SK-N-SH (cell line): ENCODE measurements around the gene TSSK6. TPM values are rescaled to one million over a fixed set of nuclear protein-coding genes. Genes with fewer than 3 reads are reported as not detected.

Experiments
- CTCF ChIA-PET: fragments of 300-600, 350-600 bp; formaldehyde crosslinking; extraction: SDS; loops from one replicate; lab custom pipeline; 2021; lab: Yijun Ruan, JAX
- POLR2A ChIA-PET: fragments of 350-600 bp; sonication (Branson Sonifier 250); formaldehyde crosslinking; extraction: SDS; loops from one replicate; lab custom pipeline; 2020; ENCODE audit warnings: antibody characterized with exemption, inconsistent platforms; lab: Yijun Ruan, JAX
- DNase-seq: peaks from one replicate; pipeline ENCODE4 v3.0.0; 2012
- H2AFZ ChIP-seq: fragments of 200-600 bp; sonication (generic); 2 replicates; pipeline ENCODE4 v1.8.1; 2016; ENCODE audit warnings: antibody characterized with exemption, mild to moderate bottlenecking, low read depth
- H3F3A ChIP-seq: fragments of 200-600 bp; sonication (generic); replicated peaks from 2 replicates; pipeline ENCODE3; 2016; ENCODE audit warnings: antibody characterized with exemption, mild to moderate bottlenecking; ENCODE audit not compliant: insufficient read depth
- H3K27ac ChIP-seq, 2 experiments: fragments of 200-500 bp in 1 of 2; fragments of 200-600 bp in 1 of 2; sonication (Bioruptor generic) in 1 of 2; sonication (generic), shearing (Covaris generic) in 1 of 2; 2 replicates each; pipeline versions ENCODE4 v1.5.1 to v1.6.1; 2014 to 2016; ENCODE audit warnings: low read depth in 2 of 2, inconsistent platforms in 1 of 2, low read length in 1 of 2, mild to moderate bottlenecking in 1 of 2, mixed read lengths in 1 of 2
- H3K27me3 ChIP-seq: fragments of 200-600 bp; sonication (generic), shearing (Covaris generic); 2 replicates; pipeline ENCODE4 v1.6.1; 2016; ENCODE audit warnings: mixed run types; ENCODE audit not compliant: insufficient read depth
- H3K36me3 ChIP-seq, 2 experiments: fragments of 200-500 bp in 1 of 2; fragments of 200-600 bp in 1 of 2; sonication (Bioruptor generic) in 1 of 2; sonication (generic) in 1 of 2; replicated peaks in 1 of 2; 2 replicates each; pipeline versions ENCODE3 to v1.5.1; 2014 to 2016; ENCODE audit warnings: low read length in 1 of 2, mild to moderate bottlenecking in 1 of 2; ENCODE audit not compliant: insufficient read depth in 2 of 2, control insufficient read depth in 1 of 2
- H3K4me1 ChIP-seq, 2 experiments: fragments of 200-500 bp in 1 of 2; fragments of 200-600 bp in 1 of 2; sonication (Bioruptor generic) in 1 of 2; sonication (generic), shearing (Covaris generic) in 1 of 2; 2 replicates each; pipeline versions ENCODE4 v1.5.1 to v1.6.1; 2014 to 2016; ENCODE audit warnings: low read depth in 1 of 2, low read length in 1 of 2, mixed run types in 1 of 2; ENCODE audit not compliant: insufficient read depth in 2 of 2, control insufficient read depth in 1 of 2
- H3K4me2 ChIP-seq: fragments of 200-600 bp; sonication (generic), shearing (Covaris generic); 2 replicates; pipeline ENCODE4 v1.6.1; 2017; ENCODE audit warnings: mixed run types
- H3K4me3 ChIP-seq, 2 experiments: fragments of 200-500 bp in 1 of 2; fragments of 200-600 bp in 1 of 2; sonication (Bioruptor generic) in 1 of 2; sonication (generic), shearing (Covaris generic) in 1 of 2; 2 replicates each; pipeline versions ENCODE4 v1.5.1 to v1.8.1; 2014 to 2016; ENCODE audit warnings: low read depth in 2 of 2, inconsistent platforms in 1 of 2, low read length in 1 of 2, mild to moderate bottlenecking in 1 of 2, mixed read lengths in 1 of 2, moderate library complexity in 1 of 2
- H3K79me2 ChIP-seq: fragments of 200-600 bp; sonication (generic); 2 replicates; pipeline ENCODE4 v1.8.1; 2017; ENCODE audit warnings: mild to moderate bottlenecking; ENCODE audit not compliant: insufficient read depth
- H3K9ac ChIP-seq: fragments of 200-600 bp; sonication (generic); 2 replicates; pipeline ENCODE4 v1.6.1; 2017; ENCODE audit warnings: mixed run types
- H3K9me2 ChIP-seq: fragments of 200-600 bp; sonication (generic); 2 replicates; pipeline ENCODE4 v1.6.1; 2017; ENCODE audit warnings: mixed run types
- H3K9me3 ChIP-seq: fragments of 200-600 bp; sonication (generic); 2 replicates; pipeline ENCODE4 v1.6.1; 2017; ENCODE audit warnings: mixed run types, mild to moderate bottlenecking, moderate library complexity
- H4K20me1 ChIP-seq: fragments of 200-600 bp; sonication (generic); 2 replicates; pipeline ENCODE4 v1.6.1; 2017; ENCODE audit warnings: mild to moderate bottlenecking, mixed run types; ENCODE audit not compliant: insufficient read depth
- ELF1 ChIP-seq: IDR thresholded peaks from 2 replicates; pipeline ENCODE4 v1.4.0; 2012
- GATA2 ChIP-seq: sonication (generic); formaldehyde crosslinking; IDR thresholded peaks from 2 replicates; pipeline ENCODE4 v1.5.0; 2020; ENCODE audit warnings: mild to moderate bottlenecking, missing genetic modification reagents
- NRF1 ChIP-seq: IDR thresholded peaks from 2 replicates; pipeline ENCODE4 v1.6.1; 2012; ENCODE audit warnings: low read depth, mild to moderate bottlenecking, low read length
- RXRA ChIP-seq: IDR thresholded peaks from 2 replicates; pipeline ENCODE4 v1.4.0; 2012; ENCODE audit warnings: low read depth, mild to moderate bottlenecking, borderline replicate concordance
- WGBS: methylation state at CpG from one replicate; pipeline ENCODE4 v1.1.6; 2017; ENCODE audit warnings: low lambda C conversion rate; 5-methylcytosine and 5-hydroxymethylcytosine counted together
- polyA plus RNA-seq, 3 experiments: library from polyadenylated mRNA; depleted of rRNA; stranded (reverse); fragments of >200 nt; gene quantifications; 2 replicates each; pipeline ENCODE4 v1.2.3, GENCODE V29; 2012
- TF ChIP-seq, protein P1 (sequence below): fragments of 200-600 bp; sonication (generic); IDR thresholded peaks from 2 replicates; pipeline ENCODE4 v1.6.1; 2017; ENCODE audit warnings: antibody characterized with exemption, mild to moderate bottlenecking, moderate library complexity
- TF ChIP-seq, protein P2 (sequence below): IDR thresholded peaks from 2 replicates; pipeline ENCODE4 v1.4.0; 2012; ENCODE audit warnings: low read depth

Gene TSSK6
- polyA plus RNA-seq, 1 of the 3 experiments (the other 2 are of a cell fraction), result 3.1 TPM

DNA sequence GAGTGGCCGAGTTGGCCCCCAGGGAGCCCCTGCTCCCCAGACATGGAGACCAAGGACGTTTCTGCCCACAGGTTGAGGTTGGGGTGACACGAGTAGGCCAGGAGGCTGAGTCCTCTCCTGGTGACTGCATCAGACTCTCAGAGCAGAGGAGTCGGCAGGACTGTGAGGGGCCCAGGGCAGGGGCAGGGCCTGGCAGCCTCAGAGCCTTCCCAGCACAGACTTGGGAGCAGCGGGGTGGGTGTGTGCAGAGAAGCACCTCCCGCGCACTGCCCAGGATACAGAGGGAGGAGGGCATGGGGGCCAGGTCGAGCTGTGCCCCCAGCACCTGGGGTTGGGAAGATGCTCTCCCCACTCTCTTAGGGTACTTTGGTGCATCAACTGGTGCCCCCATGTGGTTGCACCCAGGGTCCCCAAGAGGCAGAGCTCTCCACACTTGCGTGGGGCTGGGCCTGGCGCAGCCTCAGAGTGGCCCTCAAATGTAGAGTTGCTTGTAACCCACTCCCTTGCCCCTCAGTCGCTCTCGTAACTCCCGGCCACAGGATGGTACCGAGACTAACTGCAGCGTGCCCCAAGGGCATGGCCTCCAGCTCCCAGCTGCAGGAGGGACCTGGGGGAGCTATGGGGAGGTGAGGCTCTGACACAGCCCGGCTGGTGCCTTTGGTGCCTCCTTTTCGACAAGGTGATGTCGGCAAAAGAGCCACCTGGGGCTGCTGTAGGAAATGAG lies 15.9 kb downstream of the TSSK6 start (continued):
- TF ChIP-seq RXRA, result no peak
- TF ChIP-seq, protein P1, sequence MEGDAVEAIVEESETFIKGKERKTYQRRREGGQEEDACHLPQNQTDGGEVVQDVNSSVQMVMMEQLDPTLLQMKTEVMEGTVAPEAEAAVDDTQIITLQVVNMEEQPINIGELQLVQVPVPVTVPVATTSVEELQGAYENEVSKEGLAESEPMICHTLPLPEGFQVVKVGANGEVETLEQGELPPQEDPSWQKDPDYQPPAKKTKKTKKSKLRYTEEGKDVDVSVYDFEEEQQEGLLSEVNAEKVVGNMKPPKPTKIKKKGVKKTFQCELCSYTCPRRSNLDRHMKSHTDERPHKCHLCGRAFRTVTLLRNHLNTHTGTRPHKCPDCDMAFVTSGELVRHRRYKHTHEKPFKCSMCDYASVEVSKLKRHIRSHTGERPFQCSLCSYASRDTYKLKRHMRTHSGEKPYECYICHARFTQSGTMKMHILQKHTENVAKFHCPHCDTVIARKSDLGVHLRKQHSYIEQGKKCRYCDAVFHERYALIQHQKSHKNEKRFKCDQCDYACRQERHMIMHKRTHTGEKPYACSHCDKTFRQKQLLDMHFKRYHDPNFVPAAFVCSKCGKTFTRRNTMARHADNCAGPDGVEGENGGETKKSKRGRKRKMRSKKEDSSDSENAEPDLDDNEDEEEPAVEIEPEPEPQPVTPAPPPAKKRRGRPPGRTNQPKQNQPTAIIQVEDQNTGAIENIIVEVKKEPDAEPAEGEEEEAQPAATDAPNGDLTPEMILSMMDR, result no peak
- TF ChIP-seq GATA2, result no peak
- TF ChIP-seq ELF1, result no peak
- TF ChIP-seq, all 33 proteins: peak for 0

DNA sequence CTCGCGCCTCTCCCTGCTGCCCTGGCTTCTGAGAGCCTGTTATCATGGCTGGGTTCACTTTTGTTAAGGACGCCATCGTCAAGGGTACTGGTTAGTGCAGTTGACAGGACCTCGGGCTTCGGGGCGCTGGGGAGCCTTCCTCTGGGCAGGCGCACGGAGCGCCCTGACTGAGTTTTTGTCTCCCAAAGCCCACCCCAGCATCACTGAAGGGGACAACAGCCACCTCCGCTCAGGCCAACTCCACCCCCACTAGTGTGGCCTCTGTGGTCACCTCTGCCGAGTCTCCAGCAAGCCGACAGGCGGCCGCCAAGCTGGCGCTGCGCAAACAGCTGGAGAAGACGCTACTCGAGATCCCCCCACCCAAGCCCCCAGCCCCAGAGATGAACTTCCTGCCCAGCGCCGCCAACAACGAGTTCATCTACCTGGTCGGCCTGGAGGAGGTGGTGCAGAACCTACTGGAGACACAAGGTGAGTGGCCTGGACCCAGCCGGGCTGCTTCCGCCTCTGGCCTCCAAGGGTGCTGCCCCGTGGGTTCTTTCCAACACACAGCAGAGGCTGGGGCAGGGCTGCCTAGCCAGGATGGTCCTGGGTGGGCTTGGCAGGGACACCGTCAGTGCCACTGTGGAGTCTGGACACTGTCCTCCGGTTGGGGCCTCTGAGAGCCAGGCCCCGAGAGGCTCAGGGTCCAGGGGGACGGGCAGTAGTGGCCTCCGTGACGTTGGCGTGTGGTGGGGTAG lies 16.9 kb downstream of the TSSK6 start:
- Histone ChIP-seq H3K9me3 (no peaks in the 10 kb centered on the region), H3K4me3 (no peak overlapping the region), H4K20me1 (no peaks in the 10 kb centered on the region), H3K9me2 (no peaks in the 10 kb centered on the region), H3K27ac (no peak overlapping the region), H3K27me3 (no peaks in the 10 kb centered on the region), H3K4me2 (no peak overlapping the region), H3K79me2 (peaks cover 13% of the 10 kb centered on the region; the same call in 1 of the 2 replicates), H2AFZ (no peak overlapping the region), H3K9ac (no peak overlapping the region), H3K4me1 (no peaks in the 10 kb centered on the region), H3F3A (no peaks in the 10 kb centered on the region), H3K36me3 (peaks cover 4 to 73% of the 10 kb centered on the region in 2 experiments)
- no peak for DNase-seq
- CTCF ChIA-PET, result no interaction called here
- WGBS, result 95% methylated on average over 16 of the region's 33 CpGs
- no peak for TF ChIP-seq NRF1
- TF ChIP-seq, protein P1, result no peak
- TF ChIP-seq, protein P2, sequence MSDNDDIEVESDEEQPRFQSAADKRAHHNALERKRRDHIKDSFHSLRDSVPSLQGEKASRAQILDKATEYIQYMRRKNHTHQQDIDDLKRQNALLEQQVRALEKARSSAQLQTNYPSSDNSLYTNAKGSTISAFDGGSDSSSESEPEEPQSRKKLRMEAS, result no peak
- POLR2A ChIA-PET, result no interaction called here
